Activated CD4-positive, alpha-beta T cell treated with anti-CD3 and anti-CD28 coated beads, Interleukin-2, amount 50 U/mL, for 16 hours (primary cell): ENCODE measurements around the gene CLEC11A.
"Not testable (repeated sequence)": the region's sequence is repeated elsewhere in the genome, so short reads cannot be mapped to it uniquely, and the experiment has no call there.

ENCODE experiments used
- DNase-seq: peaks from one replicate; pipeline ENCODE4 v3.0.0-alpha.2; 2020

Gene CLEC11A

GRCh38 chr19:50763521-50763920 is 40.4 kb downstream of the CLEC11A start:
- not testable (repeated sequence) for DNase-seq

- no peak for DNase-seq
These were observed 41.2 kb downstream of the CLEC11A start for GRCh38 chr19:50764409-50764808.

- not testable (repeated sequence) for DNase-seq
These were observed 43.6 kb downstream of the CLEC11A start for GRCh38 chr19:50766746-50767145.

GRCh38 chr19:50767263-50767662 is 44.1 kb downstream of the CLEC11A start:
- DNase-seq = not testable (repeated sequence)

- no peak for DNase-seq
These were observed 45.1 kb downstream of the CLEC11A start for GRCh38 chr19:50768277-50768676.

DNA sequence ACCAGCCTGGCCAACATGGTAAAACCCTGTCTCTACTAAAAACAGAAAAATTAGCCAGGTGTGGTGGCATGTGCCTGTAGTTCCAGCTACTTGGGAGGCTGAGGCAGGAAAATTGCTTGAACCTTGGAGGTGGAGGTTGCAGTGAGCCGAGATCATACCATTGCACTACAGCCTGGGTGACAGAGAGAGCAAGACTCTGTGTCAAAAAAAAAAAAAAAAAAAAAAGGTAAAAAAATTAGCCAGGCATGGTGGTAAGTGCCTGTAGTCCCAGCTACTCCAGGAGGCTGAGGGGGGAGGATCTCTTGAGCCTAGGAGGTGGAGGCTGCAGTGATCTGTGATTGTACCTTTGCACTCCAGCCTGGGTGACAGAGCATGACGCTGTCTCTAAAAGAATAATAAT is 47.0 kb downstream of the CLEC11A start, which contains the start of gene GPR32:
Gene GPR32, plus strand, starts transcription at position 301 of the 400 bp plus-strand sequence. CDS start 137 bp downstream, outside the sequence.
- DNase-seq = not testable (repeated sequence)

GRCh38 chr19:50770888-50771287 is 47.7 kb downstream of the CLEC11A start:
- no peak for DNase-seq

DNA sequence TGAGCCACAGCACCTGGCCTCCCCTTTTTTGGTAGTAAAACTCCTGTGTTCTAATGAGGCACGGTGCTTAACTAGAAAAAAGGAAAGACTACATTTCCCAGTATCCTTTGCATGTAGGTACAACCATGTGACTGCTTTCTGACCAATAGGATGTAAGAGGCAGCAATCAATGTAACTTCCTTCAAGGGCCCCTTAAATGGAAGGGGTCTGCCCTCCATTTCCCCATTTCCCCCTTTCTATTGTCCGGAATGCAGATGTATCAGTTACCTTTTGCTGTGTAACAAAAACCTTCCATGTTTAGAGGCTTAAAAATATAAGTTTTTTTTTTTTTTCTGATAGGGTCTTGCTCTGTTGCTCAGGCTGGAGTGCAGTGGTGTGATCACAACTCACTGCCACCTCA is 49.3 kb downstream of the CLEC11A start:
- DNase-seq = peak; percentile 37

DNA sequence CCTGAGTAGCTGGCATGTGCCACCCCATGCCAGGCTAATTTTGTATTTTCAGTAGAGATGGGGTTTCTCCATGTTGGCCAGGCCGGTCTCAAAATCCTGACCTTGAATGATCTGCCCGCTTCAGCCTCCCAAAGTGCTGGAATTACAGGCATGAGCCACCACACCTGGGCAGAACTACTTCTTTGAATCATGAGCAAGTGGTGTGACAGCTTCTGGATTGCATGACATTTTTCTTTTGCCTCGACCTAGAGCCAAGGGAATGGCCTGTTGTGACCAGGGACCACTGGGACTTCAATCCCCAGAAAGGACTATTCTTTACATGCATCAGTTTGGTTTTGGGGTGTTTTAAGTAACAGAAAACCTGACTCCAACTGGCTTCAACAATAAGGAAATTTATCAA is 49.7 kb downstream of the CLEC11A start:
- not testable (repeated sequence) for DNase-seq

- not testable (repeated sequence) for DNase-seq
These were observed 50.3 kb downstream of the CLEC11A start for GRCh38 chr19:50773454-50773853.
